ENCODE results near the gene PGM1. TPM values are rescaled to one million over a fixed set of nuclear protein-coding genes. Genes with fewer than 3 reads are reported as not detected.

Gene PGM1
- total and polyA plus RNA-seq, 8 donors, result 39.3 to 65.6 (median 43.5) TPM

DNA sequence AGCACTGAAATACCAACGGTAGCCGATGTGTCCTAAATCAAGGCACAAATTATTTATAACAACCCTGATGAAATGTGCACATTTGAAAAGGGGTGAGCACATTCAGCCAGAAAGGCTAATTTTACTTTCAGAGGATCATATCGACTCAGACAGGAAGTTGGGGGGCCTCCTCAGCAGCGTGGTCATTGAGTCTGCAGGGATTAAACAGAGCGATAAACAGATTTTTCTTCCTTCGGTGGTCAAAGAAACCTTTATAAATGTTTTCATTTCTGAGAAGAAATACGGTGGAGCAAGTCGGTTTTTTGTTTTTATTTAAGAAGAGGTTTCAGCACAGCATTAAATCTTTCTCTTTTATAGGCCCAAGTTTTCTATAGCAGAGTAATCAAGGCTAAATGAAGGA lies 45.7 kb downstream of the PGM1 start:
- DNase-seq (no peak), ATAC-seq (no peak)
- peaks cover 0 to 47% of the 10 kb centered on the region in 2 donors for H3K36me3 ChIP-seq
- no peak overlapping the region for H3K27ac ChIP-seq
- H3K4me3 ChIP-seq, result no peak overlapping the region
- H3K27me3 ChIP-seq, result no peaks in the 10 kb centered on the region
- TF ChIP-seq, protein P1, sequence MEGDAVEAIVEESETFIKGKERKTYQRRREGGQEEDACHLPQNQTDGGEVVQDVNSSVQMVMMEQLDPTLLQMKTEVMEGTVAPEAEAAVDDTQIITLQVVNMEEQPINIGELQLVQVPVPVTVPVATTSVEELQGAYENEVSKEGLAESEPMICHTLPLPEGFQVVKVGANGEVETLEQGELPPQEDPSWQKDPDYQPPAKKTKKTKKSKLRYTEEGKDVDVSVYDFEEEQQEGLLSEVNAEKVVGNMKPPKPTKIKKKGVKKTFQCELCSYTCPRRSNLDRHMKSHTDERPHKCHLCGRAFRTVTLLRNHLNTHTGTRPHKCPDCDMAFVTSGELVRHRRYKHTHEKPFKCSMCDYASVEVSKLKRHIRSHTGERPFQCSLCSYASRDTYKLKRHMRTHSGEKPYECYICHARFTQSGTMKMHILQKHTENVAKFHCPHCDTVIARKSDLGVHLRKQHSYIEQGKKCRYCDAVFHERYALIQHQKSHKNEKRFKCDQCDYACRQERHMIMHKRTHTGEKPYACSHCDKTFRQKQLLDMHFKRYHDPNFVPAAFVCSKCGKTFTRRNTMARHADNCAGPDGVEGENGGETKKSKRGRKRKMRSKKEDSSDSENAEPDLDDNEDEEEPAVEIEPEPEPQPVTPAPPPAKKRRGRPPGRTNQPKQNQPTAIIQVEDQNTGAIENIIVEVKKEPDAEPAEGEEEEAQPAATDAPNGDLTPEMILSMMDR (IDR thresholded peaks at IDR 0.05), result no peak
- no peaks in the 10 kb centered on the region for H3K9me3 ChIP-seq
- intact Hi-C loops (cut with DNase I), result no loop called here
- no peaks in the 10 kb centered on the region for H3K4me1 ChIP-seq

DNA sequence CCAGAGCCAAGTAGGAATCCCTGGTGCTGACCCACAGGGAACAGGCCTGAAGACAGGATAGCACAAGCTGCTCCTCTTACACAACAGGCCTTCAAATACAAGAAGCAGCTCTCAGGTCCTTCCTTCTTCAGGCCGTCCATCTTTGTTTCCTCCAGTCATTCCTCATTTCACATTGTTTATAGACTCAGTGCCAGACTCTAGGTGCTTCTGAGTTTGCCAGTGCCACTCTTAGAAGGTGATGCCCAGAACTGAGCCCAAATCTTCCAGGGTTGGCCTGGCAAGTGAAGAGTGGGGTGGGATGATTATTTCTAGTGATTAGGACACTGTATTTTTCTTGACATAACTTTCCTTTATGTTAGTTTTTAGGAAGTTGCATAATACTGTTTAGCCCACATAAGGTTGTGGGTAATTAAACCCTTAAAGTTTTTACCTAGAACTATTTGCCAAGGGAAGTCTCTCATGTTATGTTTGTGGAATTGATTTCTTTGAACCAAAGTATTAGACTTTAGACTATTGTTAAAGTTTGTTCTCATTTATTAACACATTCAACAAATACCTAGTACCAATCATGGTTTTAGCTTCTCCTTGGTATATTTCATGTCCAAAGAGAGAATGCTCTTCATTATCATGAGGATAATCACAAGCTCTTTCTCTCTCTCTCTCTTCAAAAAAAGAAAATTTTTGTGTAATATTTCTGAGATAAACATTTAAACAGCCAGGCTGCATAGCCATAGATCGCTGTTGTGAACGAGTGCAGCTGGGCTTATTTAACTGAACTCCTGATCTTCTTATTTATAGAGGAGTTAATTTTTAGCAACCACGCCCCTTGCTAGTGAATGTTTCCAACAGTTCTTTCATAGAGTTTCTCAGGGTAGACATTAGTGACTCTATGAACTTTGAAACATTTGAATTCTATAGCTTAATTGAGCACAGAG lies 47.7 kb downstream of the PGM1 start:
- H3K27ac ChIP-seq, result peak overlapping the region in 1 of 2 donors; percentile 65
- DNase-seq, result peak in 1 of 4 donors; percentile 34
- no peaks in the 10 kb centered on the region for H3K27me3 ChIP-seq
- peaks cover 0 to 33% of the 10 kb centered on the region in 2 donors for H3K36me3 ChIP-seq
- intact Hi-C loops (cut with DNase I), result no loop called here
- no peak overlapping the region for H3K4me3 ChIP-seq
- no peak for ATAC-seq
- H3K4me1 ChIP-seq, result peaks cover 0 to 3% of the 10 kb centered on the region in 2 donors
- TF ChIP-seq, protein P1 (IDR thresholded peaks at IDR 0.05), result no peak
- no peaks in the 10 kb centered on the region for H3K9me3 ChIP-seq

DNA sequence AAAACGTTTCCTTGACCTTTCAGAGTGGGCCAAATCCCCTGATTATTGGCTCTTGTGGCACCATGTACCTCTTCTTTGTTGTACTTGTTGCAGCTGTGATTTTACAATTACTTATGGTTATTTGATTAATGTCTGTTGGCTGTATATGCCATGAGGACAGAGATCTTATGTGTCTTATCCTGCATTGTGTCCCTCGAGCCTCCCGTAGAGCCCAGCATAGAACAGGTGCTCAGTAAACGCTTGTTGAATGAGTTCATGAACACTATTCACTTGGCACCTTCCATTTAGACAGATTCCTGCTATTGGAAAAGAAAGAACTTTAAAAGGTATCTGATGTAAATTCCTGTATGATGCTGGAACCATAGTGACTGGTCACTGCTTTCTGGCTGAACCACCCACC lies 48.4 kb downstream of the PGM1 start:
- Histone ChIP-seq H3K27me3 (no peaks in the 10 kb centered on the region), H3K4me3 (no peak overlapping the region), H3K9me3 (no peaks in the 10 kb centered on the region), H3K4me1 (peaks cover 0 to 3% of the 10 kb centered on the region in 2 donors), H3K27ac (no peak overlapping the region), H3K36me3 (peaks cover 0 to 25% of the 10 kb centered on the region in 2 donors)
- no peak for ATAC-seq
- intact Hi-C loops (cut with DNase I), result no loop called here
- TF ChIP-seq, protein P1 (IDR thresholded peaks at IDR 0.05), result no peak
- no peak for DNase-seq

DNA sequence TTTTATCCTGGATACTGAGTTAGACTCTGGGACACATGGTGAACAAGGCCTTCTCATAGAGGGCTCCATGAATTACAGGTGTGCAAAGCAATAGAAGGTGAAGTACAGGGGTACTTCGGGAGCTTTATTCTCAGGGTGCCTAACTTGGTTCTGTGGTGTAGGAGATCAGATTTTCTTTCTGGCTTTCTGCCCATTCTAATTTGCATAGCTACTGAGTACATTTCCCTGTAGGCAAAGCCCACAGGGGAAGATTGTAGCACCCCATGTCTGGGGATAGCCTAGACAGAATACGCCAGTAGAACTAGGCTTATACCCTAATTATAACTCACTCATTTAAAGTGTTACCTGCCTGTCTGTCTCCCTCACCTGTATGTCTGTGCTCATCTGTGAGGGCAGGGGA lies 49.7 kb downstream of the PGM1 start:
- Histone ChIP-seq H3K4me3 (no peak overlapping the region), H3K4me1 (peaks cover 0 to 3% of the 10 kb centered on the region in 2 donors), H3K27me3 (no peaks in the 10 kb centered on the region), H3K27ac (no peak overlapping the region), H3K36me3 (peaks cover 0 to 17% of the 10 kb centered on the region in 2 donors), H3K9me3 (no peaks in the 10 kb centered on the region)
- TF ChIP-seq, protein P1 (IDR thresholded peaks at IDR 0.05), result no peak
- intact Hi-C loops (cut with DNase I), result no loop called here
- DNase-seq (no peak), ATAC-seq (no peak)

DNA sequence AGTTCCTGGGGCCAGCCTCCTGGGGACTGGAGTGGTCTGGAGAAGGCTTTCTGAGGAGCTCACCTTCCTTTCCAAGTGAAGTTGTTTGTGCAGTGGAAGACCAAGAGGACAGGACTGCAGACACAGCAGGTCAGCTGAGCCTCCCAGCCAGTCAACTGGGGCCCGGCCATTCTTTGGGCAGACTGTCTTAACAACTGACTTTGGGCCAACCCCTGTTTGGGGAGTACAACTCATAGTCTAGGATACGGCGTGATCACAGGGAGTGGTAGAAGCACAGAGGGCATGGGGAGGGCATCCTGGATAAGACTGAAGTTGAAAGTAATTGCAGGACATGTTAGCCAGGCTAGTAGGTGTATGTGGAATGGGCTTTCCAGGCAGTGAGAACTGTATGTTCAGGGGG lies 50.3 kb downstream of the PGM1 start:
- TF ChIP-seq, protein P1 (IDR thresholded peaks at IDR 0.05), result no peak
- H3K36me3 ChIP-seq, result peaks cover 0 to 14% of the 10 kb centered on the region in 2 donors
- DNase-seq, result no peak
- ATAC-seq, result no peak
- H3K27me3 ChIP-seq, result no peaks in the 10 kb centered on the region
- H3K9me3 ChIP-seq, result no peaks in the 10 kb centered on the region
- H3K4me3 ChIP-seq, result no peak overlapping the region
- intact Hi-C loops (cut with DNase I), result no loop called here
- no peak overlapping the region for H3K27ac ChIP-seq
- H3K4me1 ChIP-seq, result peaks cover 0 to 3% of the 10 kb centered on the region in 2 donors
